CD4-positive, alpha-beta T cell treated with Interleukin-17A for 4 hours (primary cell): ENCODE data around the gene SOX30.

Source experiments
- DNase-seq: peaks from one replicate; pipeline ENCODE4 v3.0.0-alpha.2; 2020; ENCODE audit warnings: mixed read lengths

The SOX30 gene

GRCh38 chr5:157659868-157660660 is 7.8 kb upstream of the SOX30 start:
- DNase-seq = no peak

GRCh38 chr5:157658893-157659292 is 6.7 kb upstream of the SOX30 start:
- no peak for DNase-seq

- no peak for DNase-seq
Observed at GRCh38 chr5:157657516-157657915, 5.3 kb upstream of the SOX30 start.

- peak; percentile 88 for DNase-seq
Observed at GRCh38 chr5:157651623-157652376, 438 bp downstream of the SOX30 start.

- DNase-seq = no peak
Observed at GRCh38 chr5:157650991-157651611, 1.1 kb downstream of the SOX30 start.

- no peak for DNase-seq
Observed at GRCh38 chr5:157649101-157649500, 3.1 kb downstream of the SOX30 start.

GRCh38 chr5:157648275-157648990 is 3.8 kb downstream of the SOX30 start:
- no peak for DNase-seq

GRCh38 chr5:157640406-157641066 is 11.7 kb downstream of the SOX30 start:
- no peak for DNase-seq

- no peak for DNase-seq
Observed at GRCh38 chr5:157630341-157630740, 21.9 kb downstream of the SOX30 start.

- DNase-seq = no peak
Observed at GRCh38 chr5:157626831-157627230, 25.4 kb downstream of the SOX30 start.

- DNase-seq = no peak
Observed at GRCh38 chr5:157624144-157624543, 28.1 kb downstream of the SOX30 start.

- no peak for DNase-seq
Observed at GRCh38 chr5:157620776-157621175, 31.5 kb downstream of the SOX30 start.

GRCh38 chr5:157618191-157618765 is 34.0 kb downstream of the SOX30 start:
- no peak for DNase-seq

- no peak for DNase-seq
Observed at GRCh38 chr5:157616785-157617184, 35.5 kb downstream of the SOX30 start.

- peak; percentile 45 for DNase-seq
Observed at GRCh38 chr5:157613385-157614245, 38.6 kb downstream of the SOX30 start.

- no peak for DNase-seq
Observed at GRCh38 chr5:157612581-157612980, 39.7 kb downstream of the SOX30 start.

- DNase-seq = no peak
Observed at GRCh38 chr5:157611571-157612476, 40.4 kb downstream of the SOX30 start.

- no peak for DNase-seq
Observed at GRCh38 chr5:157610990-157611389, 41.2 kb downstream of the SOX30 start.

- DNase-seq = no peak
Observed at GRCh38 chr5:157608972-157609565, 43.2 kb downstream of the SOX30 start.
